Measurements from ENCODE around the gene WFDC9. TPM values are rescaled to one million over a fixed set of nuclear protein-coding genes. Genes with fewer than 3 reads are reported as not detected.

The WFDC9 gene
- total RNA-seq, 1 experiment from 2014 or later = not detected

- no peak within 1 kb of the TSS for H3K27ac ChIP-seq (ENCODE audit: low read depth, low read length)
- ChIA-PET CTCF (no interaction called here), RAD21 (ENCODE audit: low non-redundant PET in 1 of 2, low total read pairs in 2 of 2, uncharacterized antibody in 2 of 2, unreplicated experiment in 2 of 2) (no interaction called here), POLR2A (no interaction called here)
- no peak within 1 kb of the TSS for H3K4me3 ChIP-seq (replicated peaks in 1 of 2; ENCODE audit: low read depth in 1 of 2, low read length in 2 of 2)
- H3K9me2 ChIP-seq (ENCODE audit: insufficient read depth) = no peaks in the 10 kb centered on the region
- no peaks in the 10 kb centered on the region for H3K9me3 ChIP-seq (ENCODE audit: control insufficient read depth in 1 of 2, insufficient read depth in 1 of 2, low read depth in 1 of 2, low read length in 2 of 2)
- no peak within 1 kb of the TSS for H2AFZ ChIP-seq (ENCODE audit: low read depth, low read length, poor library complexity, severe bottlenecking)
- TF ChIP-seq ATF3 (IDR thresholded peaks at IDR 0.05) = no peak
- no peak for TF ChIP-seq ZBTB33 (IDR thresholded peaks at IDR 0.05; ENCODE audit: extremely low read depth, insufficient replicate concordance, low read length)
- TF ChIP-seq SRF (IDR thresholded peaks at IDR 0.05; ENCODE audit: low read depth) = no peak
- TF ChIP-seq ZFX (IDR thresholded peaks at IDR 0.05) = no peak
- no peak for TF ChIP-seq YY1 (IDR thresholded peaks at IDR 0.05; ENCODE audit: extremely low read depth, insufficient replicate concordance, low read depth, low read length)
- no peak for TF ChIP-seq TCF7L2 (IDR thresholded peaks at IDR 0.05; ENCODE audit: borderline replicate concordance, extremely low read depth, insufficient read depth, insufficient read length)
- TF ChIP-seq POLR2AphosphoS5 (IDR thresholded peaks at IDR 0.05; ENCODE audit: low read depth, low read length) = no peak
- no peak for TF ChIP-seq ELF1 (IDR thresholded peaks at IDR 0.05; ENCODE audit: borderline replicate concordance, low read depth)
- no peak for TF ChIP-seq REST (IDR thresholded peaks at IDR 0.05; ENCODE audit: low read depth)
- TF ChIP-seq JUND (IDR thresholded peaks at IDR 0.05) = no peak
- no peak for TF ChIP-seq SP1 (IDR thresholded peaks at IDR 0.05; ENCODE audit: low read depth)
- no peak for TF ChIP-seq MAX (IDR thresholded peaks at IDR 0.05)
- H3K36me3 ChIP-seq (ENCODE audit: control insufficient read depth in 1 of 2, insufficient read depth in 2 of 2, low read length in 2 of 2) = no peaks in the 10 kb centered on the region
- ATAC-seq = no peak
- H3K79me2 ChIP-seq (ENCODE audit: insufficient read depth, low read length) = no peaks in the 10 kb centered on the region
- H3K9ac ChIP-seq (ENCODE audit: low read length) = no peak within 1 kb of the TSS
- DNase-seq (ENCODE audit: low read depth, low spot score) = no peak
- no peaks in the 10 kb centered on the region for H3K27me3 ChIP-seq (ENCODE audit: insufficient read depth, low read length)
- H3K4me1 ChIP-seq (ENCODE audit: control insufficient read depth in 1 of 2, insufficient read depth in 2 of 2, low read length in 2 of 2) = no peaks in the 10 kb centered on the region
- intact Hi-C loops (cut with micrococcal nuclease) = no loop called here
- no TSS peak for BruUV-seq (replicated peaks)
- H4K20me1 ChIP-seq (ENCODE audit: insufficient read depth) = no peaks in the 10 kb centered on the region
- H3K4me2 ChIP-seq (ENCODE audit: low read length) = no peak within 1 kb of the TSS
Measured at GRCh38 chr20:45579184-45579583, 51.9 kb downstream of the WFDC9 start, which contains the start of gene WFDC8. Gene WFDC8 (minus strand): TSS chr20:45579284. CDS start chr20:45579247, 37 bp downstream.

All from HCT116 (cell line).